NCI-H1694 treated with DMSO at 0.1 percent for 48 hours (cell line): ENCODE data around the gene RBBP8.

Source experiments
- DNase-seq: peaks from one replicate; lab custom pipeline; 2025; lab: John Stamatoyannopoulos, UW

Gene RBBP8

GRCh38 chr18:22999647-23000046 lies 66.5 kb downstream of the RBBP8 start:
- no peak for DNase-seq

GRCh38 chr18:23003289-23003688 lies 70.2 kb downstream of the RBBP8 start:
- no peak for DNase-seq

- no peak for DNase-seq
These were observed 79.1 kb downstream of the RBBP8 start for GRCh38 chr18:23012249-23012648.

GRCh38 chr18:23020555-23021294 lies 87.6 kb downstream of the RBBP8 start:
- DNase-seq = no peak

- no peak for DNase-seq
These were observed 88.5 kb downstream of the RBBP8 start for GRCh38 chr18:23021623-23022022.

GRCh38 chr18:23032030-23032582 lies 99.0 kb downstream of the RBBP8 start:
- DNase-seq = no peak

GRCh38 chr18:23033056-23033455 lies 99.9 kb downstream of the RBBP8 start:
- no peak for DNase-seq

- DNase-seq = no peak
These were observed 103.6 kb downstream of the RBBP8 start for GRCh38 chr18:23036660-23037201.

- DNase-seq = no peak
These were observed 104.5 kb downstream of the RBBP8 start for GRCh38 chr18:23037646-23038045.

GRCh38 chr18:23038712-23039111 lies 105.6 kb downstream of the RBBP8 start:
- no peak for DNase-seq

GRCh38 chr18:23042133-23042532 lies 109.0 kb downstream of the RBBP8 start:
- no peak for DNase-seq

- DNase-seq = no peak
These were observed 110.8 kb downstream of the RBBP8 start for GRCh38 chr18:23043803-23044376.

- no peak for DNase-seq
These were observed 116.7 kb downstream of the RBBP8 start for GRCh38 chr18:23049698-23050373.

- no peak for DNase-seq
These were observed 120.8 kb downstream of the RBBP8 start for GRCh38 chr18:23053776-23054457.

- DNase-seq = no peak
These were observed 121.4 kb downstream of the RBBP8 start for GRCh38 chr18:23054553-23054952.

- DNase-seq = no peak
These were observed 123.2 kb downstream of the RBBP8 start for GRCh38 chr18:23056315-23056714.

GRCh38 chr18:23057096-23057495 lies 124.0 kb downstream of the RBBP8 start:
- DNase-seq = no peak

- DNase-seq = no peak
These were observed 125.8 kb downstream of the RBBP8 start for GRCh38 chr18:23058746-23059415.

GRCh38 chr18:23059541-23060465 lies 126.7 kb downstream of the RBBP8 start:
- DNase-seq = no peak

GRCh38 chr18:23062011-23062410 lies 128.9 kb downstream of the RBBP8 start:
- no peak for DNase-seq
